Kidney (tissue), 22 donors: ENCODE data around the gene KRTAP5-2. TPM values are rescaled to one million over a fixed set of nuclear protein-coding genes. Genes with fewer than 3 reads are reported as not detected.
"Not testable (repeated sequence)": the region's sequence is repeated elsewhere in the genome, so short reads cannot be mapped to it uniquely, and the experiment has no call there.

Experiments
- DNase-seq, 5 donors: peaks; one replicate each; pipeline ENCODE4 v3.0.0-alpha.2; 2013 to 2020
- FAIRE-seq: peaks from 2 replicates; lab custom pipeline; 2012; peaks lifted over from hg19 to GRCh38; lab: Jason Lieb, UNC
- H3K27ac ChIP-seq, 2 donors: one replicate each; pipeline ENCODE4 v1.7.0; 2013; ENCODE audit warnings: low read depth in 2 of 2, low read length in 2 of 2, inconsistent platforms in 1 of 2
- H3K27me3 ChIP-seq: one replicate; pipeline ENCODE4 v1.7.1; 2013; ENCODE audit warnings: low read length, inconsistent platforms; ENCODE audit not compliant: control insufficient read depth, insufficient read depth
- H3K36me3 ChIP-seq, 3 donors: one replicate each; pipeline versions ENCODE4 v1.7.0 to v1.7.1; 2013; ENCODE audit warnings: low read length in 3 of 3, control low read depth in 1 of 3, inconsistent platforms in 1 of 3; ENCODE audit not compliant: insufficient read depth in 3 of 3, control insufficient read depth in 2 of 3
- H3K4me1 ChIP-seq, 3 donors: one replicate each; pipeline versions ENCODE4 v1.7.0 to v1.7.1; 2013; ENCODE audit warnings: low read length in 3 of 3, inconsistent platforms in 1 of 3, low read depth in 1 of 3; ENCODE audit not compliant: control insufficient read depth in 2 of 3, insufficient read depth in 2 of 3
- H3K4me3 ChIP-seq, 3 donors: one replicate each; pipeline versions ENCODE4 v1.7.0 to v1.8.1; 2013; ENCODE audit warnings: low read length in 3 of 3, control low read depth in 1 of 3, inconsistent platforms in 1 of 3
- H3K9ac ChIP-seq, 3 donors: one replicate each; pipeline versions ENCODE4 v1.7.0 to v1.7.1; 2013; ENCODE audit warnings: low read length in 3 of 3, control low read depth in 1 of 3, inconsistent platforms in 1 of 3
- H3K9me3 ChIP-seq, 3 donors: one replicate each; pipeline versions ENCODE4 v1.7.0 to v1.7.1; 2013; ENCODE audit warnings: low read length in 3 of 3, control low read depth in 1 of 3, inconsistent platforms in 1 of 3; ENCODE audit not compliant: control insufficient read depth in 2 of 3, insufficient read depth in 1 of 3
- CTCF ChIP-seq: IDR thresholded peaks from 3 replicates; pipeline ENCODE4 v1.5.1; 2012; ENCODE audit warnings: mild to moderate bottlenecking, moderate library complexity, borderline replicate concordance; ENCODE audit not compliant: insufficient read depth; ENCODE audit errors: extremely low read depth
- intact Hi-C: fragments of 100-400 bp; cut with DNase I; formaldehyde crosslinking; loops from one replicate; pipeline ENCODE4 v1.11.1; 2022
- long read RNA-seq, 10 donors: library from polyadenylated mRNA in 1 of 10; unstranded in 1 of 10; transcript quantifications; one replicate each; pipeline ENCODE4 v2.0.0 and lab custom pipeline, GENCODE V29; 2021 to 2026
- polyA plus RNA-seq: library from polyadenylated mRNA; stranded (reverse); fragments of 350-450 nt; fragmentation: Illumina TruSeq; extraction: RNeasy Lipid Tissue Mini Kit (QIAGEN cat#74804); gene quantifications from one replicate; pipeline ENCODE4 v1.2.3, GENCODE V29; 2014; ENCODE audit warnings: low read depth, low replicate concordance; ENCODE audit not compliant: insufficient read depth
- total RNA-seq: library from RNA; stranded (reverse); fragmentation: NEBNext Ultra II Directional; extraction: Animal tissue kit (Norgen Biotek cat#: 25700); gene quantifications from one replicate; pipeline ENCODE4 v1.2.1, GENCODE V29; 2021
- donor health status: control.
- donor health status: control.
- donor health status: control.
- donor health status: control.
- donor health status: control.
- donor health status: DM: yes; HTN: yes; CAD: no.
- donor health status: Normal renal cell carcinoma (clear cell type).

The KRTAP5-2 gene, protein sequence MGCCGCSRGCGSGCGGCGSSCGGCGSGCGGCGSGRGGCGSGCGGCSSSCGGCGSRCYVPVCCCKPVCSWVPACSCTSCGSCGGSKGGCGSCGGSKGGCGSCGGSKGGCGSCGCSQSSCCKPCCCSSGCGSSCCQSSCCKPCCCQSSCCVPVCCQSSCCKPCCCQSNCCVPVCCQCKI
- total RNA-seq (not detected), polyA plus RNA-seq (not detected)
- long read RNA-seq, donor 1, result 0 reads
- long read RNA-seq, donor 2, partial matches to known transcripts, result 0 of 1 reads
- long read RNA-seq, donor 2, other reads (novel, unspliced or antisense), result 0 of 1 reads
- long read RNA-seq, donor 3, result 0 reads
- long read RNA-seq, donor 4, result 0 reads
- long read RNA-seq, donor 5, result 0 reads
- long read RNA-seq, donor 6, result 0 reads
- long read RNA-seq, donor 7, result 0 reads
- long read RNA-seq, donor 8, result 0 reads
- long read RNA-seq, donor 9, result 0 reads
- long read RNA-seq, donor 10, result 0 reads

GRCh38 chr11:1597994-1598380 lies at the start of gene KRTAP5-2:
Gene KRTAP5-2, minus strand, starts transcription at chr11:1598294. Its CDS starts 44 bp downstream, at chr11:1598250.
- DNase-seq, result peak in 1 of 5 donors; percentile 45
- Histone ChIP-seq H3K9me3 (no peaks in the 10 kb centered on the region), H3K36me3 (no peaks in the 10 kb centered on the region), H3K27me3 (no peaks in the 10 kb centered on the region), H3K4me1 (peaks cover 0 to 2% (median 0%) of the 10 kb centered on the region in 3 donors), H3K9ac (no peak within 1 kb of the TSS), H3K27ac (no peak within 1 kb of the TSS), H3K4me3 (no peak within 1 kb of the TSS)
- no peak for TF ChIP-seq CTCF
- intact Hi-C loops, result no loop called here
- FAIRE-seq, result no peak

DNA sequence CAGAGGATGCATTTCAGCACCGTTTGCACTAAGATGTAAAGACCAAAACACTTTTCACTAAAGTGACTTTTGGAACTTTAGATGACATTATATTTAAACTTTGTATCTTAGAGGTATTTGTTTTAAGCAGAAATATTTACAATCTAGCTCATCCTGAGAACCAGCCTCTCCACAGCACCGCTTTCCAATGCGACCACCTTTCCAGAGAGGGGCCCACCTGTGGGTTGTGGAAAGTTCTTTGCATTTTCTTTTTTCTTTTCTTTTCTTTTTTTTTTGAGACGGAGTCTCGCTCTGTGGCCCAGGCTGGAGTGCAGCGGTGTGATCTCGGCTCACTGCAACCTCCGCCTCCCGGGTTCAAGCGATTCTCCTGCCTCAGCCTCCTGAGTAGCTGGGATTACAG lies 48.4 kb upstream of the KRTAP5-2 start:
- intact Hi-C loops, H3K27ac ChIP-seq, FAIRE-seq, H3K4me3 ChIP-seq, H3K4me1 ChIP-seq, DNase-seq, H3K9ac ChIP-seq, H3K36me3 ChIP-seq, H3K27me3 ChIP-seq, H3K9me3 ChIP-seq: not testable (repeated sequence)

DNA sequence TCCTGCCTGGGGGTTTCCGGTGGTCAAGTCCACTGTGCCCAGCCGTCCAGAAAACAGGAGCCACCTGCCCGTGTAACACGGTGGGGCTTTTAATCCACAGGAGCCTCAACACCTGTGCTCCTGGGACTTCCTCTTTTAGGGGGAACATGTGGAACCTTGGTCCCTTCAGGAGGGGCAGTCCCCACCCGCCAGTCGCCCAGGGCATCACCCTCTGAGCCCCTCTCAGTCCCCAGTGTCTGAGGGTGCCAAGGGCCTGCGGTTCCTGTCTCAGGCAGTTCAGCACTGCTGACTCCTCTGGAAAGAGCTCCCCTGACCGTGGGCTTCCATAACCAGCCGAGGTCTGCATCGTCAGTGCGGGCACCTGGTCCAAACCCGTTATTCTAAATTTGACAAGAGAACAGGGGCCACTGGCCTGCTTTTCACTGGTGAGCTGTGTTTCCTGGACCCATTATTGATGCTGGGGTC lies 47.3 kb upstream of the KRTAP5-2 start:
- Histone ChIP-seq H3K4me1 (peaks cover 0 to 2% (median 0%) of the 10 kb centered on the region in 3 donors), H3K27me3 (no peaks in the 10 kb centered on the region), H3K27ac (no peak overlapping the region), H3K9me3 (no peaks in the 10 kb centered on the region), H3K36me3 (no peaks in the 10 kb centered on the region), H3K4me3 (no peak overlapping the region), H3K9ac (no peak overlapping the region)
- FAIRE-seq (no peak), DNase-seq (peak in 1 of 5 donors; percentile 45)
- intact Hi-C loops, result no loop called here
- no peak for TF ChIP-seq CTCF

GRCh38 chr11:1644601-1645356 lies 46.7 kb upstream of the KRTAP5-2 start:
- no peaks in the 10 kb centered on the region for H3K36me3 ChIP-seq
- peak in 1 of 5 donors; percentile 63 for DNase-seq
- H3K9ac ChIP-seq, result no peak overlapping the region
- H3K9me3 ChIP-seq, result no peaks in the 10 kb centered on the region
- intact Hi-C loops, result no loop called here
- H3K4me1 ChIP-seq, result no peaks in the 10 kb centered on the region
- TF ChIP-seq CTCF, result no peak
- H3K4me3 ChIP-seq, result no peak overlapping the region
- no peak for FAIRE-seq
- H3K27me3 ChIP-seq, result no peaks in the 10 kb centered on the region
- H3K27ac ChIP-seq, result no peak overlapping the region
